Panc1 (cell line): Measurements from ENCODE around the gene WASHC1. TPM values are rescaled to one million over a fixed set of nuclear protein-coding genes. Genes with fewer than 3 reads are reported as not detected.
"Not testable (repeated sequence)": the region's sequence is repeated elsewhere in the genome, so short reads cannot be mapped to it uniquely, and the experiment has no call there.

Experiments
- ATAC-seq: fragments of 200-7000 bp; cut with Tn5 transposase; 2 replicates; pipeline ENCODE4 v1.9.1; 2020; ENCODE audit warnings: mild to moderate bottlenecking, moderate library complexity
- BruUV-seq: library from RNA; stranded (reverse); fragments of 400-500 nt; replicated peaks from 2 replicates; lab custom pipeline; 2021; lab: Mats Ljungman, UMichigan
- CTCF ChIA-PET: fragments of 300-600 bp; sonication (Branson Sonifier 250); formaldehyde crosslinking; loops from one replicate; lab custom pipeline; 2022; ENCODE audit warnings: antibody characterized with exemption; lab: Charles Lee
- POLR2A ChIA-PET: fragments of 300-600 bp; sonication (Branson Sonifier 250); formaldehyde crosslinking; loops from one replicate; lab custom pipeline; 2022; ENCODE audit warnings: antibody characterized with exemption; lab: Charles Lee
- DNase-seq: peaks from one replicate; pipeline ENCODE4 v3.0.0-alpha.2; 2010; ENCODE audit warnings: low read depth, low spot score
- H3K27ac ChIP-seq: 2 replicates; pipeline ENCODE4 v1.5.1; 2011; ENCODE audit warnings: mild to moderate bottlenecking, low read length, inconsistent platforms
- H3K27me3 ChIP-seq: fragments of 200-500 bp; sonication (Bioruptor generic); 2 replicates; pipeline ENCODE4 v1.6.0; 2014; ENCODE audit warnings: low read length, inconsistent platforms; ENCODE audit not compliant: control insufficient read depth, insufficient read depth
- H3K36me3 ChIP-seq: fragments of 200-500 bp; sonication (Bioruptor generic); 2 replicates; pipeline ENCODE4 v1.5.1; 2014; ENCODE audit warnings: inconsistent platforms, mild to moderate bottlenecking, low read length, moderate library complexity; ENCODE audit not compliant: control insufficient read depth, insufficient read depth
- H3K4me1 ChIP-seq: 2 replicates; pipeline ENCODE4 v1.5.1; 2011; ENCODE audit warnings: inconsistent platforms, mild to moderate bottlenecking, low read length, moderate library complexity; ENCODE audit not compliant: control insufficient read depth, insufficient read depth
- H3K4me3 ChIP-seq, 2 experiments: 2 replicates each; pipeline ENCODE4 v1.5.1; 2011 to 2012; ENCODE audit warnings: low read depth in 2 of 2, low read length in 2 of 2, mild to moderate bottlenecking in 2 of 2, inconsistent platforms in 1 of 2, moderate library complexity in 1 of 2
- H3K9me3 ChIP-seq: fragments of 200-500 bp; sonication (Bioruptor generic); 2 replicates; pipeline ENCODE4 v1.5.1; 2014; ENCODE audit warnings: low read depth, mild to moderate bottlenecking, inconsistent platforms, low read length, moderate library complexity; ENCODE audit not compliant: control insufficient read depth, insufficient read depth
- in situ Hi-C: cut with HindIII; loops from 2 replicates; pipeline ENCODE4 v1.10.0; 2016; ENCODE audit warnings: low sequenced_read_pairs, low pct_unique_long_range_greater_than_20kb
- intact Hi-C: fragments of 100-400 bp; cut with micrococcal nuclease; formaldehyde crosslinking; loops from one replicate; pipeline ENCODE4 v1.10.0; 2022; ENCODE audit not compliant: unreplicated experiment
- total RNA-seq: library from RNA; stranded (reverse); gene quantifications from one replicate; pipeline ENCODE4 v1.2.1, GENCODE V29; 2021; ENCODE audit not compliant: unreplicated experiment

Gene WASHC1
- total RNA-seq, 1 experiment from 2014 or later = 9.8 TPM

DNA sequence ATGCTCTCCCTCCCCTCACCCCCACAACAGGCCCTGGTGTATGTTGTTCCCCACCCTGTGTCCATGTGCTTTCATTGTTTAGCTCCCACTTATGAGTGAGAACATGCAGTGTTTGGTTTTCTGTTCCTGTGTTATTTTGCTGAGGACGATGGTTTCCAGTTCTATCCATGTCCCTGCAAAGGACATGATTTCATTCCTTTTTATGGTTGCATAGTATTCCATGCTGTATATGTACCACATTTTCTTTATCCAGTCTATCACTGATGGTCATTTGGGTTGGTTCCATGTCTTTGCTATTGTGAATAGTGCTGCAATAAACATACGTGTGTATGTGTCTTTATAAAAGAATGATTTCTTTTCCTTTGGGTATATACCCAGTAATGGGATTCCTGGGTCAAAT lies 12.6 kb upstream of the WASHC1 start:
- H3K27me3 ChIP-seq, H3K36me3 ChIP-seq, DNase-seq, POLR2A ChIA-PET, CTCF ChIA-PET, H3K4me1 ChIP-seq, H3K9me3 ChIP-seq, intact Hi-C loops, H3K4me3 ChIP-seq, H3K27ac ChIP-seq, BruUV-seq, in situ Hi-C loops, ATAC-seq: not testable (repeated sequence)

DNA sequence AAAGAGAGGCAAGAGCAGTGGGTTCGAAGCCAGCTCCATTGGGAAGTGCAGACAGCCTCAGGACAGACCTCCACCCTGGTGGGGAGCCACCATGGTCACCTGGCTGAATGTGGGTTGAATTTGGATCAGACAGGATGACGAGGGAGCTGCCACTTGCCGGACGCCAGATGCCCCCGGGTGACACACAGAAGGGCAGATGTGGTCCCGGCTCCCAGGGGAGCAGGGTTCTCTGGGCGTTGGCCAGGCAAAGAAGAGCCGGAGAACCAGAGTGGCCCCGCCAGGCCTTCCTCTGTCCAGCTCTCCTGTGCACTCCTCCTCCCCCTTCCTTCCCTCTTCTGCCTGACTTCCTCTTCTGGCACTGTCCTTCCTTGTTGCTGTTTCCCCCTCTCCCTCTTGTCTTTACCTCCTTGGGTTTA lies 12.0 kb upstream of the WASHC1 start:
- in situ Hi-C loops, intact Hi-C loops, CTCF ChIA-PET, ATAC-seq, DNase-seq, H3K36me3 ChIP-seq, H3K9me3 ChIP-seq, POLR2A ChIA-PET, H3K4me1 ChIP-seq, H3K27ac ChIP-seq, BruUV-seq, H3K27me3 ChIP-seq, H3K4me3 ChIP-seq: not testable (repeated sequence)

DNA sequence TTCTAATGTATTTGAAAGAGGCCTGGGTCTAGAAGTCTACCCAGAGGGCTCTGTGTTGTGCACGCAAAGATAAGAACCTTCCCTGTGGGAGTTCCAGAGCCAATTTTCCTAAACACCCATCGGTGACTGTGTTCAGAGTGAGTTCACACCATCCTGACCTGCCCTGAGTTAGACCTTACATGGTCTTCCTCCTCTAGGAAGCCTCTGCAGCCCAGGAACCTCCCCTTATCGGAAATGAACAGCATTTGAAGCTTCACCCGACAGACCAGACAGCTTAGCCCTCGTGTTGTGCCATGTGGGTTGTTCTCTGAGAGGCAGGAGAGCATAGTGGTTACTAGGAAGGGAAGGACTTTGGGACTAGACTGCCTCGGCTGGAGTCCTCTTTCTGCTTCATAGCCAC lies 3.1 kb upstream of the WASHC1 start:
- POLR2A ChIA-PET, ATAC-seq, H3K4me1 ChIP-seq, H3K9me3 ChIP-seq, DNase-seq, H3K36me3 ChIP-seq, CTCF ChIA-PET, H3K27ac ChIP-seq, in situ Hi-C loops, H3K27me3 ChIP-seq, BruUV-seq, intact Hi-C loops, H3K4me3 ChIP-seq: not testable (repeated sequence)

DNA sequence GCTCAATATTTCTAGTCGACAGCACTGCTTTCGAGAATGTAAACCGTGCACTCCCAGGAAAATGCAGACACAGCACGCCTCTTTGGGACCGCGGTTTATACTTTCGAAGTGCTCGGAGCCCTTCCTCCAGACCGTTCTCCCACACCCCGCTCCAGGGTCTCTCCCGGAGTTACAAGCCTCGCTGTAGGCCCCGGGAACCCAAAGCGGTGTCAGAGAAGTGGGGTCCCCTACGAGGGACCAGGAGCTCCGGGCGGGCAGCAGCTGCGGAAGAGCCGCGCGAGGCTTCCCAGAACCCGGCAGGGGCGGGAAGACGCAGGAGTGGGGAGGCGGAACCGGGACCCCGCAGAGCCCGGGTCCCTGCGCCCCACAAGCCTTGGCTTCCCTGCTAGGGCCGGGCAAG lies 481 bp downstream of the WASHC1 start:
- POLR2A ChIA-PET, DNase-seq, H3K9me3 ChIP-seq, BruUV-seq, intact Hi-C loops, in situ Hi-C loops, CTCF ChIA-PET, H3K4me1 ChIP-seq, H3K36me3 ChIP-seq, H3K27ac ChIP-seq, ATAC-seq, H3K27me3 ChIP-seq: not testable (repeated sequence)
- peak overlapping the region; percentile 33 to 40 for H3K4me3 ChIP-seq

DNA sequence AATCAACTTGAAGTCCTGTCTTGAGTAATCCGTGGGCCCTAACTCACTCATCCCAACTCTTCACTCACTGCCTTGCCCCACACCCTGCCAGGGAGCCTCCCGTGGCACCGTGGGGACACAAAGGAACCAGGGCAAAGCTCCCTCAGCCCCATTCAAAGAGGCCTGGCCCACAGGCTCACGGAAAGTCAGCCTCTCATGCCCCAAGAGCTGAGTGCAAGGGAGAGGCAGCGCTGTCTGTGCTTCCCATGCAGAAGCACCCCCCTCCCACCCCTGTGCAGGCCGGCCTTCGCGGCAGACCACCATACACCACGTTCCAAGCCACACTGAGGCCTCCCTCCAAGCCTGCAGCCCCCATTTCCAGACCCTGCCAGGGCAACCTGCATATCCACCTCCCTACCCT lies 7.6 kb downstream of the WASHC1 start:
- ATAC-seq, CTCF ChIA-PET, H3K27ac ChIP-seq, H3K4me1 ChIP-seq, DNase-seq, H3K4me3 ChIP-seq, H3K36me3 ChIP-seq, in situ Hi-C loops, H3K27me3 ChIP-seq, intact Hi-C loops, H3K9me3 ChIP-seq, POLR2A ChIA-PET: not testable (repeated sequence)
- TSS peak; percentile 86 for BruUV-seq

DNA sequence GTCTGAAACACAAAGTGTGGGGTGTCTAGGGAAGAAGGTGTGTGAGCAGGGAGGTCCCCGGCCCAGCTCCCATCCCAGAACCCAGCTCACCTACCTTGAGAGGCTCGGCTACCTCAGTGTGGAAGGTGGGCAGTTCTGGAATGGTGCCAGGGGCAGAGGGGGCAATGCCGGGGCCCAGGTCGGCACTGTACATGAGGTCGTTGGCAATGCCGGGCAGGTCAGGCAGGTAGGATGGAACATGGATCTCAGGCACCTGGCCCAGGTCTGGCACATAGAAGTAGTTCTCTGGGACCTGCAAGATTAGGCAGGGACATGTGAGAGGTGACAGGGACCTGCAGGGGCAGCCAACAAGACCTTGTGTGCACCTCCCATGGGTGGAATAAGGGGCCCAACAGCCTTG lies 12.4 kb downstream of the WASHC1 start:
- DNase-seq, POLR2A ChIA-PET, H3K4me3 ChIP-seq, intact Hi-C loops, H3K4me1 ChIP-seq, ATAC-seq, H3K9me3 ChIP-seq, H3K27ac ChIP-seq, H3K36me3 ChIP-seq, BruUV-seq, CTCF ChIA-PET, in situ Hi-C loops, H3K27me3 ChIP-seq: not testable (repeated sequence)

DNA sequence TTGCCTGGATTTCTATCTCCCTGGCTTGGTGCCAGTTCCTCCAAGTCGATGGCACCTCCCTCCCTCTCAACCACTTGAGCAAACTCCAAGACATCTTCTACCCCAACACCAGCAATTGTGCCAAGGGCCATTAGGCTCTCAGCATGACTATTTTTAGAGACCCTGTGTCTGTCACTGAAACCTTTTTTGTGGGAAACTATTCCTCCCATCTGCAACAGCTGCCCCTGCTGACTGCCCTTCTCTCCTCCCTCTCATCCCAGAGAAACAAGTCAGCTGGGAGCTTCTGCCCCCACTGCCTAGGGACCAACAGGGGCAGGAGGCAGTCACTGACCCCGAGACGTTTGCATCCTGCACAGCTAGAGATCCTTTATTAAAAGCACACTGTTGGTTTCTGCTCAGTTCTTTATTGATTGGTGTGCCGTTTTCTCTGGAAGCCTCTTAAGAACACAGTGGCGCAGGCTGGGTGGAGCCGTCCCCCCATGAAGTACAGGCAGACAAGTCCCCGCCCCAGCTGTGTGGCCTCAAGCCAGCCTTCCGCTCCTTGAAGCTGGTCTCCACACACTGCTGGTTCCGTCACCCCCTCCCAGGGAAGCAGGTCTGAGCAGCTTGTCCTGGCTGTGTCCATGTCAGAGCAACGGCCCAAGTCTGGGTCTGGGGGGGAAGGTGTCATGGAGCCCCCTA lies 15.0 kb downstream of the WASHC1 start:
- H3K27ac ChIP-seq, BruUV-seq, H3K4me1 ChIP-seq, H3K36me3 ChIP-seq, H3K27me3 ChIP-seq, DNase-seq, H3K9me3 ChIP-seq, intact Hi-C loops, in situ Hi-C loops, CTCF ChIA-PET, H3K4me3 ChIP-seq, ATAC-seq, POLR2A ChIA-PET: not testable (repeated sequence)
